Measurements from ENCODE around the gene RFT1. TPM values are rescaled to one million over a fixed set of nuclear protein-coding genes. Genes with fewer than 3 reads are reported as not detected.

RFT1 gene
- total RNA-seq, 1 experiment from 2014 or later: 26.3 TPM

DNA sequence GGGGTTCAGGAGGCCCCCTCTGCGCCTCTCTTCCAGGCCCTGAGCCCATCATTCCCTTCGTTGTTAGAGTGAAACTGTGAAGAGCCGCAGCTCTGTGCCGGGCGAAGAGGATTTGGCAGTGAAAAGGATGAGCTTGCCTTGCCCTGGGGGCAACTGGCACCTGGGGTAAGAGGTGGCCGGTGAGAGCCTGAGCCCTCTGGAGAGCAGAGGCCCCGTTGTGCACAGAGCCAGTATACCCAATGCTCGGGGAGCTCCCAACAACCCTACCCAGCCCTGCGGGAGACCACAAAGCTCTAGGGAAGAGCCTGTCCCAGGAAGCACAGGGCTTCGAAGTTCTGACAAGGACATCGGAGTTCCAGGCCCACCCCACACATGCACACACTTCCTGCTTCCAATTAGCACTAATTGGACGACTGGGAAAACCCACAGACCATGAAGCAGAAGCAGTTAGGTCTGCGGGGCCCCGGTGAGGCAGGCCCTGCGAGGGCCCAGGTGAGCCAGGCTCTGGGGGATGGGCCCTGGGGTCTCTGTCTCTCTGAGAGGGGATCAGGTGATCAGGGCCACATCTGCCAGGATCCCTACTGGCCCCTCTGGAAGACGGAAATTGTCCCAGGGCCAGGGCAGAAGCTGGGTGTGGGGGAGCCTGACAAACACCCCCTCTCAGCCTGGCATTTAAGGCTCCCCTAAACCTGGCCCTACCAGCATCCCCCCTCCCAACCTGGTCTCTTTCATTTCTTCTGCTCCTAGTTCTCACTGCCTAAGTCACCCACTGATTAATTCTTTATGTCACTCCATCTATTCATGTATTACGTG lies 56.5 kb downstream of the RFT1 start:
- DNase-seq (ENCODE audit: low spot score): peak; percentile 11
- Mint-ChIP-seq H3K9me3 (no peaks in the 10 kb centered on the region), H3K36me3 (no peaks in the 10 kb centered on the region), H3K4me1 (peaks cover 22% of the 10 kb centered on the region), H3K27me3 (ENCODE audit: low read depth) (peaks cover 2% of the 10 kb centered on the region; the same call in 1 of the 2 replicates), H3K27ac (peak overlapping the region; percentile 83; the same call in 1 of the 2 replicates), H3K4me3 (peak overlapping the region; percentile 77)
- ATAC-seq: no peak
- CTCF ChIA-PET: interaction anchor here (0.6 to 3.4 kb wide), 12 partner anchors 9 to 281 kb away, joined by 3 to 9 read pairs (median 5); partner anchors contain the start of genes SFMBT1 and STIMATE
- TF ChIP-seq FOXJ3 (CRISPR knock-in tag; IDR thresholded peaks at IDR 0.05; ENCODE audit: borderline replicate concordance) (no peak), JAZF1 (CRISPR knock-in tag; IDR thresholded peaks at IDR 0.05) (no peak), GRHL2 (CRISPR knock-in tag; IDR thresholded peaks at IDR 0.05; ENCODE audit: insufficient replicate concordance, severe bottlenecking) (no peak)
- POLR2A ChIA-PET: no interaction called here

DNA sequence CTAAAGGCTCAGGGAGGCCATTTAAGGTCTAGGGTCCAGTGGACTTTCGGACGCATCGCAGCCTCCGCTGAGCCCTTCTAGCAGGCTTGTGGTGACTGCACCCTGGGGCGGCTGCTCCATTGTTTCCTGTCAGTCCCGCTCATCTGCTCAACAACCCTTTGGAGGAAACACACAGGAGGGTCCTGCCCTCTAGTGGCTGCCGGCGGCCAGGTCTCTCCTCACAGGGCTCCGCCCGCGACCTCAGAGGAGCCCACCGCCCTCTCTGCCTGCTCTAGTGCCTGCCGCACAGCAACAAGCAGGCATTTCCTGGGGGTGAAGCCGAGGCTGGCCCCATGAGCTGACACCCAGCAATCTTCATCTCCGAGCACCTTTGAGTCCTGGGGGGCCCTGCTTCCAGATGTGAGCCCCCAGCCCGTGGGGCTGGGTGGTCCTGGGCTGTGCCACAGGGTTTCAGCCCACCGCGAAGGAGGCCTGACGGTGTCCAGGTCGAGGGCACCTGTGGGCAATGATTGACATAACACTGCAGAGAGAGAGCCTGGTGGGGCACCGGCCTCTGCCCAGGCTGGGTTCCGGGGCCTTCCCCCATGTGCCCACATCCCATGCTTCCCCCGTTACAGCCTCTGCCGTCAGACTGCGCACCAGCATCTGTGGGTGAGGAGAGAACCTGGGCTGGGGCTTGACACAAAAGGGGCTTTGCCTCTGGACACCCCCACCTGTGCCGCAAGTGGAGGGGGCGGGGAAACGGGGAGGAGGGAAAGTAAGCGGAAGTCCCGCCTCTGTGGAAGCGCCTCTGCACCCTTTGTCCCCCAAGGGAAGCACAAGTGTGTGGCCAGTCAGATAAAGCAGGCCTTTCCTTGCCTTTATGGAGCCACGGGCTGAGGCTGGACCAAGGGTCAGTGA lies 57.3 kb downstream of the RFT1 start:
- peak overlapping the region; percentile 83; the same call in 1 of the 2 replicates for H3K27ac Mint-ChIP-seq
- peaks cover 22% of the 10 kb centered on the region for H3K4me1 Mint-ChIP-seq
- peaks cover 2% of the 10 kb centered on the region; the same call in 1 of the 2 replicates for H3K27me3 Mint-ChIP-seq (ENCODE audit: low read depth)
- H3K9me3 Mint-ChIP-seq: no peaks in the 10 kb centered on the region
- ATAC-seq (peak; percentile 87), DNase-seq (ENCODE audit: low spot score) (peak; percentile 96)
- H3K4me3 Mint-ChIP-seq: peak overlapping the region; percentile 77
- H3K36me3 Mint-ChIP-seq: no peaks in the 10 kb centered on the region
- ChIA-PET POLR2A (no interaction called here), CTCF (interaction anchor here (0.6 to 3.4 kb wide), 14 partner anchors 14 to 280 kb away, joined by 3 to 9 read pairs (median 5); partner anchors contain the start of gene STIMATE)
- TF ChIP-seq SP1 (CRISPR knock-in tag; conservative IDR thresholded peaks at IDR 0.05) (0 out of 2 replicates have a peak, but pooled peaks have one; percentile 31), ZNF512 (CRISPR knock-in tag; IDR thresholded peaks at IDR 0.05; ENCODE audit: borderline replicate concordance) (no peak), FOXP4 (CRISPR knock-in tag; IDR thresholded peaks at IDR 0.05) (0 out of 2 replicates have a peak, but pooled peaks have one; percentile 33), ZNF138 (CRISPR knock-in tag; conservative IDR thresholded peaks at IDR 0.05) (peak; percentile 82; the same call in 1 of the 2 replicates), NFYB (CRISPR knock-in tag; conservative IDR thresholded peaks at IDR 0.05; ENCODE audit: low read depth) (no peak), CREM (CRISPR knock-in tag; IDR thresholded peaks at IDR 0.05) (no peak), NFATC4 (CRISPR knock-in tag; IDR thresholded peaks at IDR 0.05) (no peak), PREB (CRISPR knock-in tag; IDR thresholded peaks at IDR 0.05; ENCODE audit: borderline replicate concordance) (no peak), RORB (CRISPR knock-in tag; IDR thresholded peaks at IDR 0.05) (no peak), ZNF423 (CRISPR knock-in tag; IDR thresholded peaks at IDR 0.05) (peak; percentile 41; the same call in 1 of the 2 replicates), FOXJ3 (CRISPR knock-in tag; IDR thresholded peaks at IDR 0.05; ENCODE audit: borderline replicate concordance) (no peak), NR1H2 (CRISPR knock-in tag; IDR thresholded peaks at IDR 0.05) (no peak), JAZF1 (CRISPR knock-in tag; IDR thresholded peaks at IDR 0.05) (no peak)
- TF ChIP-seq, protein P1, sequence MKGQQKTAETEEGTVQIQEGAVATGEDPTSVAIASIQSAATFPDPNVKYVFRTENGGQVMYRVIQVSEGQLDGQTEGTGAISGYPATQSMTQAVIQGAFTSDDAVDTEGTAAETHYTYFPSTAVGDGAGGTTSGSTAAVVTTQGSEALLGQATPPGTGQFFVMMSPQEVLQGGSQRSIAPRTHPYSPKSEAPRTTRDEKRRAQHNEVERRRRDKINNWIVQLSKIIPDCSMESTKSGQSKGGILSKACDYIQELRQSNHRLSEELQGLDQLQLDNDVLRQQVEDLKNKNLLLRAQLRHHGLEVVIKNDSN (CRISPR knock-in tag; IDR thresholded peaks at IDR 0.05): no peak
- TF ChIP-seq, protein P2, sequence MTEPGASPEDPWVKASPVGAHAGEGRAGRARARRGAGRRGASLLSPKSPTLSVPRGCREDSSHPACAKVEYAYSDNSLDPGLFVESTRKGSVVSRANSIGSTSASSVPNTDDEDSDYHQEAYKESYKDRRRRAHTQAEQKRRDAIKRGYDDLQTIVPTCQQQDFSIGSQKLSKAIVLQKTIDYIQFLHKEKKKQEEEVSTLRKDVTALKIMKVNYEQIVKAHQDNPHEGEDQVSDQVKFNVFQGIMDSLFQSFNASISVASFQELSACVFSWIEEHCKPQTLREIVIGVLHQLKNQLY (CRISPR knock-in tag; IDR thresholded peaks at IDR 0.05): no peak
- TF ChIP-seq, protein P3, sequence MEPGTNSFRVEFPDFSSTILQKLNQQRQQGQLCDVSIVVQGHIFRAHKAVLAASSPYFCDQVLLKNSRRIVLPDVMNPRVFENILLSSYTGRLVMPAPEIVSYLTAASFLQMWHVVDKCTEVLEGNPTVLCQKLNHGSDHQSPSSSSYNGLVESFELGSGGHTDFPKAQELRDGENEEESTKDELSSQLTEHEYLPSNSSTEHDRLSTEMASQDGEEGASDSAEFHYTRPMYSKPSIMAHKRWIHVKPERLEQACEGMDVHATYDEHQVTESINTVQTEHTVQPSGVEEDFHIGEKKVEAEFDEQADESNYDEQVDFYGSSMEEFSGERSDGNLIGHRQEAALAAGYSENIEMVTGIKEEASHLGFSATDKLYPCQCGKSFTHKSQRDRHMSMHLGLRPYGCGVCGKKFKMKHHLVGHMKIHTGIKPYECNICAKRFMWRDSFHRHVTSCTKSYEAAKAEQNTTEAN (CRISPR knock-in tag; IDR thresholded peaks at IDR 0.05): no peak
- TF ChIP-seq, protein P4, sequence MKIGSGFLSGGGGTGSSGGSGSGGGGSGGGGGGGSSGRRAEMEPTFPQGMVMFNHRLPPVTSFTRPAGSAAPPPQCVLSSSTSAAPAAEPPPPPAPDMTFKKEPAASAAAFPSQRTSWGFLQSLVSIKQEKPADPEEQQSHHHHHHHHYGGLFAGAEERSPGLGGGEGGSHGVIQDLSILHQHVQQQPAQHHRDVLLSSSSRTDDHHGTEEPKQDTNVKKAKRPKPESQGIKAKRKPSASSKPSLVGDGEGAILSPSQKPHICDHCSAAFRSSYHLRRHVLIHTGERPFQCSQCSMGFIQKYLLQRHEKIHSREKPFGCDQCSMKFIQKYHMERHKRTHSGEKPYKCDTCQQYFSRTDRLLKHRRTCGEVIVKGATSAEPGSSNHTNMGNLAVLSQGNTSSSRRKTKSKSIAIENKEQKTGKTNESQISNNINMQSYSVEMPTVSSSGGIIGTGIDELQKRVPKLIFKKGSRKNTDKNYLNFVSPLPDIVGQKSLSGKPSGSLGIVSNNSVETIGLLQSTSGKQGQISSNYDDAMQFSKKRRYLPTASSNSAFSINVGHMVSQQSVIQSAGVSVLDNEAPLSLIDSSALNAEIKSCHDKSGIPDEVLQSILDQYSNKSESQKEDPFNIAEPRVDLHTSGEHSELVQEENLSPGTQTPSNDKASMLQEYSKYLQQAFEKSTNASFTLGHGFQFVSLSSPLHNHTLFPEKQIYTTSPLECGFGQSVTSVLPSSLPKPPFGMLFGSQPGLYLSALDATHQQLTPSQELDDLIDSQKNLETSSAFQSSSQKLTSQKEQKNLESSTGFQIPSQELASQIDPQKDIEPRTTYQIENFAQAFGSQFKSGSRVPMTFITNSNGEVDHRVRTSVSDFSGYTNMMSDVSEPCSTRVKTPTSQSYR (CRISPR knock-in tag; IDR thresholded peaks at IDR 0.05): no peak

Measured in WTC11 (cell line).